NCI-H748 (cell line): ENCODE data around the gene PIGC.
A peak's percentile ranks its signal among the peaks of the same experiment; 100 is the strongest.

Source experiments
- DNase-seq: peaks from one replicate; lab custom pipeline; 2025; ENCODE audit not compliant: unreplicated experiment; lab: John Stamatoyannopoulos, UW

PIGC gene

DNA sequence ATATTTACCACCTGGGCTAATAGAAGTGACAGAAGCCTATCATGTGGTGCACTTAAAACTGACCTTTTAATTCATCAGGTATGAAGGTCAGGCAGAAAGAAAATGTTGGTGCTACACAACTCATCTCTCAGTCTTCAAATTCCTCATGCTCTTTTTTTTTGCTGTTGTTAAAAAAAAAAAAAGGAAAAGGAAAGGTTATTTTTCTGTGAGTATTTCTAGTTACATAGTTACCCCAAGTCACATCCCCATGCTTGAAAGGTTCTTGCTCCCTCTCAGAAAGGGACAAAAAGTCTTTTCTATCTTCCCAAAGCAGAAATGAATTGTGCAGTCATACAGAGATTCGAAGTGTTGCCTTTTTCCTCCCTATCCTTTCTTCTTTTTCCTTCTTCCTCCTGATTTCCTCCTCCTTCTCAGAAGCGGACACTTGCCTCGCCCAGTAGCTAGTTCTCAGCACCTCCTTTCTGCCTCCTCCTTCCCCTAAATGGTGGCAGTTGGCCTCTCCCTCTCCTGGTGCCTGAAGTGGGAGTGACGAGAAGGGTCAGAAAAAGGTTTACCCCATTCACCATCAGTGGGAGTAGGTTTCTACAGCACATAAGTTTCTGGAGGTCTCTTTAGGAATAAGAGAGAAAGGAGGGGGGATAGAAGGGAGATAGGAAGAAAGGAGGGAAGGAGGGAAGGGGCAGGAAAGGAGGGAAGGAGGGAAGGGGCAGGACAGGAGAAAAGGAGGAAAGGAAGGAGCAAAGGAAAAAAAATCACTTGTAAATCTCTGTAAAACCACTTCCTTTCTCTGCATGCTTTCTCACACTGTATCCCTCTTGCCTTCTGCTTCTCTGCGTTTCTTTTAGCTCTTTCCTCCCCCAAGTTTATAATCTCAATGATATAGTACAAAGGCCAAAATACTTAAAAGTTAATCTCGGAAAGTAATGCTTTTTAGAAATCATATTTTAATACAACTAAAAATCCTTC is 43.8 kb downstream of the PIGC start:
- DNase-seq: no peak

DNA sequence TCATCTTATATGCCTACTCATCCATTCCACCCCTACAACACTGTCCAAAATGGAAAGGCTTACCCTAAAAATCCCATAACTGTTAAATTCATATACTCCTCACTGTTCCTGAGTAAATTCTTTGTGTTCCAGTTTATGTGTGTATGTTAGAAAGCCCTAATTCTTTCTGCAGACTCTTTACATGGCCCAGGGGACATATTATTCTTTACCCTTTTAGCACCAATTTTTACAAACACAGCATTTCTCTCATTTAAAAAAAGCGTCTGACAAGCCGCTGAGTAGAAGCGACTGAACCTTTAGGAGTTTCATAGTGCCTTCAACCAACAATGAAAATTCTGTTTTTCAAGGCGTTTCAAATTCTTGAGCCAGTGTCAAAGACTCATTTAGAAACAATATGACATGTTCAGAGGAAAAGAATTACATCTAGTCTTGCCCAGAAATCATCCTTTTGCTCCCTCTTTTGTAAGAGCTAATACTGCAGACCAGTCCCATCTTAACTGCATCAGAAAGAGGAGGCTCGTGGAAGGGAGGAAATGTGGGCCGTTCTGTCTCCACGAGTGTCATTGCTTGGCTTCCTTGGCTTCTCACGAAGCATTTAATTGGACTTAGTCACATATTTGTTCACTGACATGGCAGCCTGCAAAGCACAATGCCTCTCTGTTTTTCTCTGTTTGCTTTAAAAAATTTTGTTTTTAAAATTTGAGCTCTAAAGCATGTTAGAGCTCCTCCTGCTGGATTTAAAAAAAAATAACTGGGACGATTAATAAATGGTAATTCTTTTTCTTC is 44.7 kb downstream of the PIGC start:
- peak; percentile 20 for DNase-seq

DNA sequence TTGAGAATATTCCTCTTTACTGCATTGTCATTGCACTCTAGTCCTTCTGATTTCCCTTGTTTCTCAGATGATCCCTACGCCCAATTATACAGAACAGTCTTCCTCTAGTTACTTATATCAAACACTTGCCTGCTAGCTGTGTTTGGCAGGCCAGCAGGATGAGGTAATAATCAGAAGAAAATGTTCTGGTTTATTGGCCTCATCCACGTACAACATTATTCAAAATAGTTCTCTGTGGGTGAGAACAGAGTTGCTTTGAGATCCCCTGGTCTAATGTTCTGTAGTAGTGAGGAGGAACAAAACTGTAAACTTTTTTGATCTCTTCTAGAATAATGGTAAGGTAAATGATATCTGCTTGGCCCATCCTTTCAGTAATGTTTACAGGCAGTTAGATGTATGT is 45.7 kb downstream of the PIGC start:
- DNase-seq: no peak

DNA sequence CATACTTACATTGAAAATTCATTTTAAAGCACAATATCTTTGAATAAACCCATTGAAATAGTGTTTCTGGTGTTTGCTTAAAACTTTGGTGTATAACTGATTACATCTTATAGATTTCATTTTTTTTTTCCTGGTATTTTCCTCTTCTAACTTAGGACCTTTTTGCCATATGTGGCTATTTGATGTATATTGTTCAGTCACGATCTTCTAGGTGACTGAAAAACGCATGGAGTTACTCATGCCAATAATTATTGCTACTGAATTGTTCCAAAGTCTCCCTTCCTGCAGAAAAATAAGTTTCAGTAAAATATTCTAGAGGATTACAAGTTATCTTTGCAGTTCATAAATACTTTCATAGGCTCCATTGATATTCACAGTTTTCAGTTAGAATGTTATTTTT is 46.2 kb downstream of the PIGC start:
- no peak for DNase-seq

- DNase-seq: no peak
Observed at GRCh38 chr1:172397221-172397620, 46.6 kb downstream of the PIGC start.

- DNase-seq: no peak
Observed at GRCh38 chr1:172395576-172395975, 48.3 kb downstream of the PIGC start.

DNA sequence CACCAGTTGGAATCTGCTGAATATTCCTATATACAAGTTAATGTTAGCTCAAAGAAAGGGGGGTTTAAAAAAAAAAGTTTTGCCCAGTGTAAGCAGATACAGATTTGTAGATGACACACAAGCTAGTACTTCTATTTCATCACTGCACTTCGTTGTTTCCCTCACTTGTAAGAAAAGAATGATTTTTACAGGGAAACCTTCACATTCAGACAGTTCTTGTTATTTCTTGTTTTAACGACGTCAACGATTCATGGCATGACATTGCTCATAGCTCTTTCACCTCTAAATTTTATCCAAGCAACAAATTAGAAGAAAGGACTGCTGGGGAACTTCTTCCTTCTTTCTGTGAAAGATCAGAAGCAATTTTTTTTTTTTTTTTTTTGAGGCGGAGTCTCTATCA is 49.1 kb downstream of the PIGC start:
- DNase-seq: no peak

GRCh38 chr1:172394141-172394751 is 49.6 kb downstream of the PIGC start:
- no peak for DNase-seq

- no peak for DNase-seq
Observed at GRCh38 chr1:172393354-172393753, 50.5 kb downstream of the PIGC start.

GRCh38 chr1:172391976-172392375 is 51.9 kb downstream of the PIGC start:
- DNase-seq: no peak
